SK-N-SH treated with all-trans-retinoic acid at 6 μM for 48 hours (cell line): ENCODE data around the gene PARD3.

Experiments used
- CREB5 ChIP-seq: fragments of 250-450 bp; sonication (Bioruptor Pico); IDR thresholded peaks from 2 replicates; pipeline ENCODE4 v1.5.1; 2020; ENCODE audit warnings: low read depth, mild to moderate bottlenecking, moderate library complexity
- GLIS3 ChIP-seq: fragments of 250-450 bp; sonication (Bioruptor Pico); IDR thresholded peaks from 2 replicates; pipeline ENCODE4 v1.5.0; 2020; ENCODE audit warnings: mild to moderate bottlenecking, moderate library complexity
- PPARA ChIP-seq: fragments of 250-450 bp; sonication (Bioruptor Pico); IDR thresholded peaks from 2 replicates; pipeline ENCODE4 v1.5.0; 2020; ENCODE audit warnings: mild to moderate bottlenecking, borderline replicate concordance
- RARB ChIP-seq: fragments of 250-450 bp; sonication (Bioruptor Pico); IDR thresholded peaks from 2 replicates; pipeline ENCODE4 v1.8.0; 2021; ENCODE audit warnings: mild to moderate bottlenecking, moderate library complexity
- SNAI2 ChIP-seq: fragments of 250-450 bp; sonication (Bioruptor Pico); IDR thresholded peaks from 2 replicates; pipeline ENCODE4 v1.5.0; 2020; ENCODE audit warnings: mild to moderate bottlenecking, moderate library complexity
- TOX ChIP-seq: fragments of 250-450 bp; sonication (Bioruptor Pico); IDR thresholded peaks from 2 replicates; pipeline ENCODE4 v1.8.0; 2021; ENCODE audit warnings: mild to moderate bottlenecking, moderate library complexity, borderline replicate concordance

GRCh38 chr10:34473174-34474008 is 341.7 kb downstream of the PARD3 start:
- TF ChIP-seq SNAI2 (CRISPR knock-in tag) (no peak), TOX (CRISPR knock-in tag) (no peak), CREB5 (CRISPR knock-in tag) (no peak), GLIS3 (no peak), PPARA (no peak), RARB (no peak)
